Activated CD8-positive, alpha-beta memory T cell treated with anti-CD3 and anti-CD28 coated beads for 24 hours (primary cell): ENCODE results near the gene ABCB8.
A peak's percentile ranks its signal among the peaks of the same experiment; 100 is the strongest.

Experiments
- DNase-seq: peaks from one replicate; pipeline ENCODE4 v3.0.0-alpha.2; 2020

The ABCB8 gene

DNA sequence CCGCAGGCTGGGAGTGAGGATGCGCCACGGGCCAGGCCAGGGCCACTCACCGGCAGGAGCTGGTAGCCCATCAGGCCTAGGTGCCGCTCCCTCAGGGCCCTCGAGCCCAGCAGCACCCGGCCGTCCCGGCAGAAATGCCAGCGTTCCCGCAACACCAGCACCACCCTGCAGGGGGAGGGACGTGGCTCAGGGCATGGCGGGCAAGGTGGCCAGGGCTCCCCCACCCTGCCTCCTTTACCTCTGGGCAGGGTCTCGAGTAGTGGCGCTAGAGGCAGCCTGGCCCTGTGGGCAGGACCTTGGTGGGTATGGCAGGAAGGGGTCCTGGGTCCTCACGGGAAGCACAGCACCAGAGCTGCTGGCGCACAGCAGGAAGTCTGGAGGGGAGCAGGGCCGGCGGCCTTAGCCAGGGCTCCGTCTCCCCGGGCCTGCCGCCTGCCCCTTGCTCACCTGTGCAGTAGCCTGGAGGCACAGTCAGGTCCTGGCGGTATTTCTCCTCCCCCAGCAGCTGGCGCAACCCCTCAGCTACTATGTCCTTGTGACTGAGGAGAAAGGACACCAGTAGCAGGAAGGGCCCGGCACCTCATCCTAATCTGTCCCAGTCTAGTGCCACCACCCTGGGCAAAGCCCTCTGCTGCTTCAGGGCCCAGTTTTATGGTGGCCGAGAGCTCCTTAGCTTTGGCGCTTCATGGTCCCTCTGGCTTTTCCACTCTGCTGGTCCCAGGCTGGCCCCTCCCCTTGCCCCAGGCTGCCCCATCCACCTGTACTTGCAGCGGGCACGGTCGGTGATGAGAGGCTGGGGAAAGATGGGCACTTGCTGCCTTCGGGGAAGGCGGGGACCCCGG, 48.8 kb downstream of the ABCB8 start:
- DNase-seq, result no peak

DNA sequence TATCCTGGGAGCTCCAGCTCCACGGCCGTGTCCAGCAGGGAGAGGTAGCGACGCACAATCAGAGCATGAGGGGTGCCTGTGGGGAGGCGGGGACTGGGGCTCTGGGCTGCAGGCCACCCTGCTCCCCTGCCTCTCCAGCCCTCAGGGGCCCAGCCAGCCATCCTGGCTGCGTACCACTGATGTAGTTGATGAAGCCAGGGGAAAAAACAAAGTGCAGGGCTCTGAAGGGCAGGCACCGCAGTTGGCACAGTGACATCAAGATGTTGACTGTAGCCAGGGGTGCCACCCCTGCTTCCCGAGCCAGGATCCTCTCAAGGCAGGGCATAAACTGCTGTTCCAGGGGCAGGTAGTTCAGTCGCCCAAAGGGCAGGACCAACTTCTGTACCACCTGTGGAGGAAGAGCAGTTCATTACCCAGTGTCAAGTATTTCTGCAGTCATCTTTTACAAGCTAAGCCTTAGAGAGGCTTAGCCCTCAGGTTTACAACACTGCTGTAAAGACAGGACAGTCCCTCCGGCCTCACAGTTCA, 49.5 kb downstream of the ABCB8 start:
- no peak for DNase-seq

DNA sequence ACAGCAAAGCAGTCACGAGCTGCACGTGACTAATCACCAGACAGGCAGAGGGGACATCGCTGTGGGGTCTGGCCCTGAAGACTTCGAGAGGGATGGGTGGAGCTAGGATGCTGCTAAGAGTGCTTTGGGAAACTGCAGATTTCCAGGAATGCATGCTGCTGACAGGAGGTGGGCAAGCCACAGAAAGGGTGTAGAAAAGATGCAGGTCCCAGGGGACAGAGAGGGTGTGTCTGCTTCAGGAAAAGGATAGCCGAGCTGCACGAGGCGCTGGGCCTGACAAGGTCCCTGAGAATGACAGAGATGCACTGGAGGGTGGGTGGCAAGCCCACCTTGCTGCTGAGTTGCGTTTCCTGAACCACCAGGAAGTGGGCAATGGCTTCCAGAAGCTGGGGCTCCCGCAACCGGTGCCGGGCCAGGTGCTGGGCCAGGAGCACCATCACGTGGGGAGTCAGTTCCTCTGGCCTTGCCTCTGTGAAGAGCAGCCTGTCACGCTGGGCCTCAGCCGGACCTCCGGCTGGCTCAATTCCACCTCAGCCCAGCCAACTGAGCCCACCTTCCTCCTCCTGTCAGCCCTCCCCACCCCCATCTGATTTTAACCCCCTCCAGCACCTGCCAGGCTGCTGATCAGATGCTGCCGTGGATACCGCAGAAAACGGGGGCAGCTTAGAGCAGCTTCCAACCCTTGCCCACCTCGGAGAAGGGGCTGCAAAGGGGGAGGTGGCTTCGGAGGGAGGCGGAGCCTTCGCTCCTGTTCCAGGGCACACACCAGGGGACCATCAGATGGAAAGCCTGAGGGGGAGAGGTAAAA, 50.2 kb downstream of the ABCB8 start:
- peak; percentile 61 for DNase-seq

DNA sequence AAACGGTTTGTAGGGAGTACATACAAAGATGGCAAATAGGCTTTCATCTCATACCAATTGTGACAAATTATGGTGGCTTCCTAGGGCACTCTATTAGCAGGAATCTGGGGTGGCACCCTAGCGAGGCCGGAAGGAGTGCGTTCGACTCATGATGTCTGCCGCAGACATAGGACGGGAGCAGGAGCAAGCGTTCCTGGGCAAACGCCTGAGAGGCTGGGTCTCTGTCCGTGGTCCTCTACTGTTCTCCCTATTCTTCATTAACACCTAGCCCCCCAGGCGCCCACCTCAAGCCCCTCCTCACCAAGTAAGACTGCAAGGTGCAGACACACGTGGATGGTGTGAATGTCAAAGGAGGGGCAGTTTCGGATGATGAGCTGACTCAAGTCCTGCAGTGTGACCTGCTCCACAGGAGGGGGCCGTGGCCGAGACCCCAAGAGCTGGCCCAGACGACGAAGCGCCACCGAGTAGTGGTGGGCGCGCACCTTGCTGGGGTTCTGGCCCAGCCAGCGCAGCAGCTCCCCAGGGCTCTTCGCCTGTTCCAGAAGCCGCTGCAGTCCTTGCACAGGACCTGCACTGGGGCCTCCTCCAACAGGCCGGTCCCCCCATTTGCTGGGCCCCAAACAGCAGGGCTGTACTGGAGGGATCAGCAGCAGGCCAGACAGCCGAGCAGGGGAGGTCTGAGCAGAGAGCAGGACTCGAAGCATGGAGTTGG, 51.1 kb downstream of the ABCB8 start:
- DNase-seq, result no peak

DNA sequence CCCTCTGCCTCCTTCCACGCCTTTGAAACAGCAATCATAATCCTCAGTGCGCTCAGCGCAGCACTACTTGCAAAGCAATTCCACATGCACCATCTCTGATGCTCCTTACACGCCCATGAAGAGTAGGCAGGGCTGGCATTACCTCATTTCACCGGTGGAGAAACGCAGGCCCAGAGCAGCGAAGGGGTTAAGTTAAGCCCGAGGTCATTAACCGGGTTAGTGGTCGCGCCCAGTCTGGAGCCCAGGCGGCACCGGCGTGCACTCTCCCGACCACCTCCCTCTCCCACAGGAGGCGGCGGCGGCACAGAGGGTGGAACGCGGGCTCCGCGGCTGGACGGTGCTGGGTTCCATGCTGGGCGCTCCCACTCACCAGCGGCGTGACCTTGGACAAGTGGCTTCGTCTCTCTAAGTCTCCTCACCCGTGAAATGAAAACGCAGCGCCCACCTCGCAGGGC, 51.8 kb downstream of the ABCB8 start:
- DNase-seq, result no peak

DNA sequence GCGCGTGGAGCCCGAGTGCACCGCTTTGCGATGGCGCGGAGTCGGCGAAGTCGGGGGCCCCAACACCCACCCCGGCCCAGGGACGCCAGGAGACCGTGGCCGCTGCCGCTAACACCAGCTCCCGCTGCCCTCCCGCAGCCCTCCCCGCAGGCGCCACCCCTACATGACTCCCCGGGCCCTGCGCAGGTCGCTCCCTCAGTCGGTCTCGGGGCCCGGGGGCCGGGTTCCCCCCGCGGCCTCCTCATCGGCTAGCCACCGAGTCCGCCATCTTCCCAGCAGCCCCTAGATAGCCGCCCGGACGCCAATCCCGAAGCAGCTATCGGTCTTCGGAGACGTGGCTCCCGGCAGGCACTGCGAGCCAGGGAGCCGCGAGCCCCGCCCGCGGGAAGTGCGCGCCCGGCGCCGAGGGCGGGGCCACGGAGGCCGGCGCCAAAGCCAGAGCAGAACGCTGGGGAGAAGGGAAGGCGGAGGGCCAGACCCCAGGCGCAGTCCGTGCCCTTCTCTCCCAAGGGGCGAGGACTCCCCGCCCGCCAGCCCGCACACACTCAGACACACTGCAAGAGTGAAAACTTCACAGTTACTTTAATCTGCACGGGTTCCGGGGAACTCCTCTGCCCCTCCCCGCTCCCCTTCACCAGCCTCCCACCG, 52.4 kb downstream of the ABCB8 start, which contains the start of gene FASTK:
FASTK (minus strand) TSS at position 288 of the 648 bp plus-strand sequence; CDS start at position 245, 43 bp downstream.
- peak; percentile 92 for DNase-seq

DNA sequence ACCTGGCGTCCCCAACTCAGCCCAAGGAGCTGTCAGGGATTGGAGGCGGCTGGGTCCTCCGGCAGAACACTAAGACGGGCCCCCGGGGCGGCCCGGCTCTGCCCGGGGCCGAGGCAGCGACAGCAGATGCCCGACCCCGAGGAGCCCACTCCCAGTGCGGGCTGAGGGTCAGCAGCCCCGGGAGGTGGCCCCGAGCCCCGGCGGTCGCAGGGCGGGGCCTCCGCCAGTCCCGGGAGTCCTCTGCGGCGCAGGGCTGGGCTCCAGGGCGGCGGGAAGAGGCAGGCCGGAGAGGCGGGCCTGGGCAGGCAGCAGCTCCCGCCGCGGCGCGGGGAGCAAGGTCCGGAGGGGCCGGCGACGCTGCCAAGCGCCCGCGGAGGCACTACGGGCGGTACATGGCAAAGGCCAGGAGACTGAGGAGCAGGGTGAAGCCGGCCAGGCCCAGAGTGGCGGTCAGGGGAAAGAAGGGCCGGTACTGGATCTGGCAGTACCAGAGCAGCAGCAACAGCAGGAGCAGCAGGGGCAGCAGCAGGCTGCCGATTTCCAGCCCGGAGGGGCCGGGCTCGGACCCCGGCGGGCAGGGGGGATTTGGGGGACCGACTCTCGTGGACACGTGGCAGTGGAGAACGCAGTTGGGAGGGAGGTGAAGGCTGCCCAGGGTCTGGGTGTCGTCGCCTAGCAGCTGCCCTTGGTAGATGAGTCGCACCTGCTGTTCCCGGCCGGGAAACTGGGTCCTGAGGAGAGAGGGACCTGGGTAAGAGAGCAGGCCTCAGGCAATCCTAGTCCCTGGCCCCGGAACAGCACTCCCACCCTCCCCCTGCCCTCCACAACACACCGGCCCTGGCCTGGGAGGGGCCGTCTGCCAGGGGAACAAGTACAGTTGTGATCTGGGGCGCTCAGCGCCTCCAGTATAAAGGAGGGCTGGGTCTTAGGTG, 53.2 kb downstream of the ABCB8 start:
- no peak for DNase-seq

DNA sequence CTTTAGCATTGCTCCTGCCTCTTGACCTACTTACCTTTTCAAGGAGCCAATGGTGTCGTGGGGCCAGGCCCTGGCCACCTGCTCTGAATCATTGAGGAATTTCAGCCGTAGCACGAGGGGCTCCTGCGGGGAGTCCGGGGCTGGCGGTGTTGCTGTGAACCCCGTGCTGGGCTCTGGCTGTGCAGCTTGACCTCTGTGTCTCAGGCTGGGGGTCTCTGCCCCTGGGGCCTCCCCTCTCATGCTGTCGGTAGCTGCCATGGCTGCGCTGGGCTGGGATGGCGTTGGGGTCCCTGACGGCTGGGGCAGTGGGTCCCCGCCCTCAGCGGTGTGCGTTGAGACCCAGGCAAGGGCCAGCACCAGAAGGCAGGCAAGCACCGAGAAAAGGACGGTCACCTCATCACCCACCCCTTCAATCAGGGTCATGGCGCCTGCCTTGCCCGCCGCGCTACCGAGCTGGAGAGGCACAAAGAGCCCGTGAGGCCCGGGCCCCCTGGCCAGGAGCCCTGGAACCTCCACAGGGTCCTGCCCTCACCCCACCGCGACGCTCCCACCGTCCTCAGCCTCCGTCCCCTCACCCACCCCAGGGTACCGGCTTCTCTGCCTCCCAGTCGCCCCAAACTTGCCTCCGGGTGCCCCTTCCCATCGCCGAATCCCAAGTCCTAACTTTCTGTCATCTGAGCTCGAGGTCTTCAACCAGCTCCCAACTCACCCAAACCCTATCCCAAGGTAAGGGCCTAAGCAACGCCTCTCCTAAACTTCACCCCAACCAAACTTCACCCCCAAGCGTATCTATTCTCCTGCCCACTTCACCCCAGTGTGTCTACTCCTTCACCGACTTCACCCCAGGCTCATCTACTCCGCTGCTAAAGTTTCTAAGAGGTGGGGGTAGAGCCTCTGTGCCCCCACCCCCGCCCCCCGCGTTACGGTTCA, 54.2 kb downstream of the ABCB8 start:
- DNase-seq, result no peak

DNA sequence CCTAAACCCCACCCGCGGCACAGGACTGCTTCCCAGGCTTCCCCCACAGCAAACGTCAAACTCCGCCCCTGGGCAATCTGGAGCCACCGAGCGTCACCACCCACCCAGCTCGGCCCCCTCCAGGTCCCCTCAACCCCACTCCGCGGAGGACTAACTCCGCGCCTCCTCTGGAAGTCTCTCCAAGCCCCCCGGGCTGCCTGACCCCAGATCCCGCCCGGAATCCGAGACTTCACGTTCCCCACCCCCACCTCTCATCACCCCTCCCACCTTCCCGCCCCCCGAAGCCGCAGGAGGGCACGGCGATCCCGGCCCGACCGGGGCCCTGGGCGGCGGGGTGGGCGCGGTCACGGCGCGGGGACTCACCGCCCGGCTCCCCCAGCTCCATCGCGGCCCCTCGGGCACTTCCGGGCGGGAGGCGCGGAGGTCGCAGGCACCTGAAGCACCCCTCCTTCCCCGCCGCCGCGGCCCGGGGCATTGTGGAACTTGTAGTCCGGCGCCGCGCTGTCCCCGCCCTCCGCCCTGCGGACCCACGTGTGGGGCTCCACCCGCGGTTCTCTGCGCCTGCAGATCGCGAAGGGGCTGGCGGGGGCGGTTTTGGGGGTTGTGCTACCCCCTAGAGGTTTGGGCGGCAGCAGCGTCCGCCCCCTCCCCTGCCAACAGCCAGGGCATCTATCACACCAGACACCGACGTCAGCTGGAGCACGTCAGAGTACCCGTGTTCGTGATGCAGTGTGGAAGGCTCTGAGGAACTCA, 55.0 kb downstream of the ABCB8 start, which contains the start of gene TMUB1:
TMUB1 (minus strand) TSS at position 423 of the 753 bp plus-strand sequence. CDS start 930 bp downstream, outside the sequence.
- peak; percentile 93 for DNase-seq

DNA sequence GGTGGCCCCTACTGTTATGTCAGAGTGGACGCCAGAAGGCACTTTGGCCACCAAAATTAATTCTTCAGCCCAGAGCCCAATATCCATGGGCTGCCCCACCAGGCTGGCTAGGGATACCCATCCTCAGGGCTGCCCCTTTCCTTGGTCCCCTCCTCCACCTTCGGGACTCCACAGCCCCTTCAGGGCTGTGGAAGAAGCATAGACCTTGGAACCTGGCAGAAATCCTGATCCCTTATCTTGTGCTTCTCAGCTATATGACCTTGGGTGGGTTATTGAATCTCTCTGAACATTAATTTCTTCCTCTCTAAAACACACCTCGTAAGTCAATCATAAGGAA, 55.5 kb downstream of the ABCB8 start:
- no peak for DNase-seq

DNA sequence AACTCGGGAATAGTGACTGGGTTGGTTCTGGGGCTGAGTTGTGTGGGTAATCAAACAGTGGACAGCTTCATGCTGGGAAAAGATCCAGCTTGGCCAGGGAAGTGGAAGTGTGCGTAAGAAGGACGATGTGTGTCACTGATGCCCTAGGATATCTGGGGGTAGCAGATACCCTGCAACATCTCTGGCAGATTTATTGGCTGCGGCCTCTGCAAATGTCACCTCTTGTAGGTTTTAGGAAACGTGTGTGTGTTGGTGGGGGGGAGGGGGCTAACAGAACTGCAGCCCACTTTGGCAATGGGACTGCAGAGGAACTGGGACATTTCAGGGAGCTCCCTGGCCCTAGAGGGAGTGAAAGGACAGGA, 57.1 kb downstream of the ABCB8 start:
- no peak for DNase-seq

DNA sequence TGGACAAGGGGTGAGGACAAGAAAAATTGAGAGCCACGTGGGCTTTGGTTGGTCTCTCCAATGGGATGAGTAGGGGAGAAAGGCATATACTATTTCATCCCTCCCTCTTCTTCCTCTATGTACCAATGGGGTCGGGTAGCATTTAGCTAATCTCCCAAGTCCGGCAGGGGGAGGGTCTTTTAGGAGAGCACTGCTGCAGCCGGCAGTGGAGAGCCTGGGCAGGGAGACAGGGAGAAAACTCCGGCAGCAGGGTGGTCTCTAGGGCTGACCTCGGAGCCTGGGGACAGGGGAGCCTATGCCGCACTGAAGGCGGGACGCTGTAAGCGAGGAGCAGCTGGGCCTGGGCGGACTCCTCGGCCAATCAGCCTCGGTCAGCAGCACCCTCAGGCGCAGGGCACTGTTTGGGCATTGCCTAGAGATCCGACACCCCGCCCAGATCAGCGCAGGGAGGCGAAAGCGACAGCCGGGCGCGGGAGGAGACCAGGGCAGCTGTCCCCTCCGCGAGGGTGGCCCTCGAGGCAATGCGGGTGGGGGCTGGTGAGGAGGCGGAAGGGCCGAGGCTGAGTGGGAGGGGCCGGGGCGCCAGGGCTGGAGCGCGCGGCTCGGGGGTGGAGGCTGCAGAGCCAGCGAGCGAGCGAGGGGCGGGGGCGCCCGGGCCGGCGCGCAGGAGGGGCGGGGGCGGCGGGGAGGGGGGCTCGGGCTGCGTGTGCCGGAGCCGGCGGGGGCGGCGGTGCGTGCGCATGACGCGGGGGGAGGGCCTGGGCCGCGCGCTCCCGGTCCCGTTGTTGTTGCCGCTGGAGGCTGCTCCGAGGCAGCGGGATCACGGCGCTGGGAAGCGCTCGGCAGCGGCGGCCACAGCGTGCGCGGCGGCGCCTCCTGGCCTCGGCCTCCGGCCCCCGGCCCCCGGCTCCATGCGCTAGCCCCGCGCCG, 57.7 kb downstream of the ABCB8 start, which contains the start of gene AGAP3:
AGAP3 (plus strand) TSS at position 785 of the 930 bp plus-strand sequence. CDS start 267 bp downstream, outside the sequence.
- DNase-seq, result peak; percentile 79

DNA sequence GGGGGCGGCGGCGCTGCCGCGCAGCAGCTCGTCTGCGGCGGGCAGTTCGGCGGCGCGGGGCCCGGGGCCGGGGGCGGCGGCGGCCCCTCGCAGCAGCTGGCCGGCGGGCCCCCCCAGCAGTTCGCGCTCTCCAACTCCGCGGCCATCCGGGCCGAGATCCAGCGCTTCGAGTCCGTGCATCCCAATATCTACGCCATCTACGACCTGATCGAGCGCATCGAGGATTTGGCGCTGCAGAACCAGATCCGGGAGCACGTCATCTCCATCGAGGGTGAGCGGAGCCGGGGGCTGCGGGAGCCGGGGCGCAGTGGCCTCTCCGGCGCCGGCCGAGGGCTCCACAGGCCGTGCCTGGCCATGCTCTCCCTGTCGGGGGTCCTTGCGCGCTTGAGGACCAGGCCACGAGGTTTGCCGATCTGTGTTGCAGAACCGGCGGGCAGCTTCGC, 58.6 kb downstream of the ABCB8 start:
- peak; percentile 74 for DNase-seq

DNA sequence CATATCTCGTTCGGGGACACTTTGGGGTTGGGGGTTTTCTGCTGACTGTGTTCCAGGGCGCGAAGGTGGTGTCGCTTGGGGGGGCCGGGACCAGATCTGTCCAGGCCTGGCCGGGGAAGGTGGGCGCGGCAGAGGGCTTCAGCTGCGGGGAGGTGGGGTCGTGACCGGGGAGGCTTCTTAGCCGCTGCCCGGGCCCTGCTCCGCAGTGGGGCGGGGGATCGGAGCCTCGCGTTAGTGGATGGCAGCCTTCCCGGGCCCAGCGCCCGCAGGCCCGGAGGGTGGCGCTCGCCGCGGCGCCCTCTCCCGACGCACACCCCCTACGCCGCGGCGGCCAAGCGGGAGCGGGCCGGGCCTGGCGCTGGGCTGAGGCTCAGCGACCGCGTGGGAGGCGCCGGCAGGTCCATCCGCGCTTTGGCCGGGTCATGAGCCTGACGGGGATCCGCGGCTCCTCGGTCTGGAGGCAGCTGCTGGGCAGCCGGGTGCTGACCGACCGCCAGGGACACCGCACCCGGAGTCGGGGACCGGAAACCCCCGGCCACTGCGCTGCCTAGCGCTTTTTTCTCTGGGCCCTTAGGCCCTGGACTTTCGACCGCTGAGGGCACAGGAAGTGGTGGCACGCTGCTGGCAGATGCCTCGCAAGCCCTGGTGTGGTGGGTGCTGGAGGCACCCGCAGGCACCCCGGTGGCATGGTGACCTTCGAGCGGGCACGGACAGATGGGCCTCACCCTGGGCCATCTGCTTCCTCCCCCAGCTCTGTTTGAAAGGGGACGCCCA, 59.2 kb downstream of the ABCB8 start:
- DNase-seq, result peak; percentile 77

DNA sequence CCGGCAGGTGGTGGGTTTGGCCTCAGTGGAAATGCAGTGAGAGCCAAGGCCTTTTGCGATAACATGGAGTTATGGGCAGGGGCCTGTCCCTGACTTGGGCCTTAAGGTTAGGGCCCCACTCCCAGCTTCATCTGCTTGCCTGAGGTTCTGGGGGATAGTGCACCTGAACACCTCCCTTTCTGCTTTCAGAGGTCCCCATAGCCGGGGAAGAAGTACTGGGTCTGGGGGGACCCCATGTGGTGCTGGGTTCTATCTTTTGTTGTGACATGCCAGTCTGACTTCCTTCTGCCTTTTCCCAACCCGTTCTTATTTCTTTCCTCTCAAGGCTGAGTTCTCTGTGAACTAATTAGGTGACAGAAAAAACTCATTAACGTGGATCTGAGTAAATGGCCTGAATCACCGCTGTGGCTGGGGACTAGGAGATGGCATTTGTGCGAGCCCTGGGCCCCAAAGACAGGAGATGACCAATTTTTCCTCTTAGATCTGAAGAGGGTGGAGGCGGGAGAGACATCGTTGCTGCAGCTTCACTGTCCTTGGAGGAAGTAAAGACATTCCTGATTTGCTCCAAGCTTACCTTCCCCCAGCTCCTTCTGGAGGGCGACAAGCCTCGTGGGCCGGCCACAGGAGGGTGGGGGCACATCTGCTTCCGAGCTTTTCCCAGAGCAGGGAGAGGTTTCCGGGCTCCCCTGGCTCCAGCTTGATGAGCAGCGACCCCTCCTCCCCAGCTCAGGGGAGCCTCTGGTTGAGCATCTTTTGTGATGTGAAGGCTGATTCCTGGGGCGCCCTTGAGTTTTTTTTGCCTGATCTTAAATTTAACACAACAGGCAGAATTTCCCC, 60.0 kb downstream of the ABCB8 start:
- no peak for DNase-seq
